Lower leg skin (tissue), 4 donors: ENCODE results near the gene FHAD1. TPM values are rescaled to one million over a fixed set of nuclear protein-coding genes. Genes with fewer than 3 reads are reported as not detected.
A peak's percentile ranks its signal among the peaks of the same experiment; 100 is the strongest.
"Not testable (repeated sequence)": the region's sequence is repeated elsewhere in the genome, so short reads cannot be mapped to it uniquely, and the experiment has no call there.

Experiments used
- DNase-seq, 2 donors: peaks; one replicate each; pipeline ENCODE4 v3.0.0-alpha.2; 2019; ENCODE audit warnings: low spot score in 2 of 2
- H3K4me3 ChIP-seq: fragments of 200-600 bp; sonication (generic); 2 replicates; pipeline ENCODE4 v1.5.1; 2017; ENCODE audit warnings: mild to moderate bottlenecking, low read depth; ENCODE audit not compliant: poor library complexity, severe bottlenecking
- CTCF ChIP-seq, 3 donors: fragments of 450-650 bp; IDR thresholded peaks; one replicate each; pipeline ENCODE4 v1.5.1; 2016; ENCODE audit warnings: antibody characterized with exemption in 3 of 3, mild to moderate bottlenecking in 3 of 3, moderate library complexity in 2 of 3
- POLR2A ChIP-seq, 2 donors: fragments of 450-650 bp; IDR thresholded peaks; one replicate each; pipeline ENCODE4 v1.6.1; 2016 to 2017; ENCODE audit warnings: antibody characterized with exemption in 2 of 2, mild to moderate bottlenecking in 1 of 2, moderate library complexity in 1 of 2
- WGBS, 2 donors: methylation state at CpG; one replicate each; pipeline ENCODE4 v1.1.5; 2018; 5-methylcytosine and 5-hydroxymethylcytosine counted together
- intact Hi-C: fragments of 100-400 bp; cut with DNase I; formaldehyde crosslinking; loops from one replicate; pipeline ENCODE4 v1.15.0; 2023; ENCODE audit warnings: low total_unique reads
- total RNA-seq, 4 donors: library from RNA; depleted of rRNA; stranded (reverse); fragments of >200 nt; gene quantifications; one replicate each; pipeline ENCODE4 v1.1.0, GENCODE V29; 2016

The FHAD1 gene
- total RNA-seq, 4 donors from 2014 or later = 0.52 to 2.0 TPM; not detected in 2

- H3K4me3 ChIP-seq = no peak overlapping the region
- WGBS, 2 donors = 96% methylated on average over 1 of the region's 1 CpG
- no peak for DNase-seq
- intact Hi-C loops = no loop called here
- TF ChIP-seq POLR2A (IDR thresholded peaks at IDR 0.05) (no peak), CTCF (IDR thresholded peaks at IDR 0.05) (no peak)
These were observed 52.2 kb downstream of the FHAD1 start for GRCh38 chr1:15299179-15299578.

- H3K4me3 ChIP-seq = no peak overlapping the region
- TF ChIP-seq POLR2A (IDR thresholded peaks at IDR 0.05) (no peak), CTCF (IDR thresholded peaks at IDR 0.05) (no peak)
- intact Hi-C loops = loop anchor here (5.0 kb wide), 1 partner anchor 168 kb away; no protein-coding TSS in a partner anchor
- WGBS, 2 donors = 85 to 91% methylated on average over 4 of the region's 4 CpGs
- no peak for DNase-seq
These were observed 52.8 kb downstream of the FHAD1 start for GRCh38 chr1:15299806-15300205.

- intact Hi-C loops = loop anchor here (5.0 kb wide), 1 partner anchor 172 kb away; no protein-coding TSS in a partner anchor
- no peak for DNase-seq
- no peak overlapping the region for H3K4me3 ChIP-seq
- WGBS, 2 donors = 87 to 90% methylated on average over 6 of the region's 6 CpGs
- no peak for TF ChIP-seq CTCF (IDR thresholded peaks at IDR 0.05)
- TF ChIP-seq POLR2A (IDR thresholded peaks at IDR 0.05) = no peak
These were observed 56.9 kb downstream of the FHAD1 start for GRCh38 chr1:15303935-15304334.

GRCh38 chr1:15304708-15305467, 57.9 kb downstream of the FHAD1 start:
- H3K4me3 ChIP-seq = no peak overlapping the region
- peak in 1 of 2 donors; percentile 91 for DNase-seq
- 23 to 33% methylated on average over 15 of the region's 15 CpGs for WGBS, 2 donors
- intact Hi-C loops = loop anchor here (5.0 kb wide), 1 partner anchor 173 kb away; no protein-coding TSS in a partner anchor
- TF ChIP-seq POLR2A (IDR thresholded peaks at IDR 0.05) (no peak), CTCF (IDR thresholded peaks at IDR 0.05) (peak in 1 of 3 donors; percentile 35)

GRCh38 chr1:15305468-15305770, 58.4 kb downstream of the FHAD1 start:
- TF ChIP-seq CTCF (IDR thresholded peaks at IDR 0.05) = no peak
- no peak for TF ChIP-seq POLR2A (IDR thresholded peaks at IDR 0.05)
- intact Hi-C loops = no loop called here
- DNase-seq = no peak
- no peak overlapping the region for H3K4me3 ChIP-seq
- 59 to 73% methylated on average over 7 of the region's 7 CpGs for WGBS, 2 donors

GRCh38 chr1:15306352-15306751, 59.3 kb downstream of the FHAD1 start:
- DNase-seq, H3K4me3 ChIP-seq, intact Hi-C loops: not testable (repeated sequence)
- 77 to 100% methylated on average over 1 of the region's 1 CpG for WGBS, 2 donors
